GM19468 (cell line): Measurements from ENCODE around the gene TOR1A.
"Not testable (repeated sequence)": the region's sequence is repeated elsewhere in the genome, so short reads cannot be mapped to it uniquely, and the experiment has no call there.

Experiments used
- ATAC-seq: cut with Tn5 transposase; IDR thresholded peaks from one replicate; pipeline ENCODE4 v1.9.1; 2021; ENCODE audit warnings: mild to moderate bottlenecking, moderate library complexity, moderate number of reproducible peaks; ENCODE audit not compliant: unreplicated experiment; ENCODE audit errors: extremely low read depth

The TOR1A gene

DNA sequence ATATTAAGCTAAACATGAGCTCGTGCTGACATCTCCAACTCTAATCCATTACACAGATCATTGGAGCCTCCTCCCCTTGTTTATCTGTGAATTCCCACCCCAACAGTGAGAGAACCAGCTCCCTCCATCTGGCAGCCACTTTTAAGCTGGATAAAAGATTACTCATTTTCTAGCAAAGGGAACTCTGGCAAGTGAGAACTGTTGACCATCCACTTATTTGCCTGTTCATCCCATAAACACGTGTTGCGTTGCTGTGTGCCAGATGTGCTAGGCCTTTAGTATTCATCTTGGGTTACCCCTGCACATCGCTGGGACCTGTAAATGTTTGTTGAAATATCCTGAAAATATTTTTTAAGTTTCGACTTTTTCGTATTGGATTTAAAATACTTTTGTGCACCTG, 2.4 kb upstream of the TOR1A start:
- ATAC-seq: no peak

DNA sequence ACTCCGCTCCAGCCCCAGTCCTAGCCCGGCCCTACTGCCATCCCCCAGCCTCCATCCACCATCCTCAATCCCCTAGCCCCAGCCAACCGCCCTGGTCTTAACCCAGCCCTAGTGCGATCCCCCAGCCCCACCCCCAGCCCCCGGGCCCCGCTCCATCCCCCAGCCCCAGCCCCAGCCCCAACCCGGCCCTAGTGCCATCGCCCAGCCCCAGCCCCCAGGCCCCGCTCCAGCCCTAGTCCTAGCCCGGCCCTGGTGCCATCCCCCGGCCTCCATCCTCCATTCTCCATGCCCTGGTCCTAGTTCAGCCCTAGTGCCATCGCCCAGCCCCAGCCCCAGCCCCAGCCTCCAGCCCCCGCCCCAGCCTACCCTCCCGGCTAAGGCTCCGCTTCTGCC, 398 bp downstream of the TOR1A start:
- ATAC-seq: no peak

DNA sequence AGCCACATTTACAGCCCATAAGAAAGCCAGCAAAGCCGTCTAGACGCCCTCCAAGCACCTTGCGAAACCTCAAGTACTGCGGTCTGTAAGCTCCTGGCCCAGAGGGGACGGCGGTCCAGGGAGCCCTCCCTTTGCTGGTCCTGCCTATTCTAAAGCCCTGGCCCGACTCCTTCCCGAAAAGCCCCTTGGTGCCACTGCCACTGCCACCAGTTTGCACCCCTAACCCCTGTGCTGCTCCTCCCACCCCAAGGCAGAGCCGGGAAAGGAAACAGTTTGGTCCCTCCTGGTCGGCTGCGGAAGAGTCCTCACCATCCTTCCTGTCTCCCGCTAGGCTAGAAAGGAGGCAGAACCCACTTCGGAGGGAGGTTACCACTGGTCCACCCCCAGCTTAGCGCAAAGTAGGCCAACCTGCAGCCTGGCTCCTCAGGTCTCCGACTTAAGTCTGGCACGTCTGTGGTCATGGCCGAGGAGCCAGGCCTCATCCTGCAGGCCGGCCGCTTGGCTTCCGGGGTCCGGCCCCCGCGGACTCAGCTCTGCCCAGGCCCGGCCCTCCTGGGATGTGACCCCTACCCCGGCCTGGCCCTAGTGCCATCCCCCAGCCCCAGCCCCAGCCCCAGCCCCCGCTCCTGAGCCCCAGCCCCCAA, 916 bp downstream of the TOR1A start:
- no peak for ATAC-seq

DNA sequence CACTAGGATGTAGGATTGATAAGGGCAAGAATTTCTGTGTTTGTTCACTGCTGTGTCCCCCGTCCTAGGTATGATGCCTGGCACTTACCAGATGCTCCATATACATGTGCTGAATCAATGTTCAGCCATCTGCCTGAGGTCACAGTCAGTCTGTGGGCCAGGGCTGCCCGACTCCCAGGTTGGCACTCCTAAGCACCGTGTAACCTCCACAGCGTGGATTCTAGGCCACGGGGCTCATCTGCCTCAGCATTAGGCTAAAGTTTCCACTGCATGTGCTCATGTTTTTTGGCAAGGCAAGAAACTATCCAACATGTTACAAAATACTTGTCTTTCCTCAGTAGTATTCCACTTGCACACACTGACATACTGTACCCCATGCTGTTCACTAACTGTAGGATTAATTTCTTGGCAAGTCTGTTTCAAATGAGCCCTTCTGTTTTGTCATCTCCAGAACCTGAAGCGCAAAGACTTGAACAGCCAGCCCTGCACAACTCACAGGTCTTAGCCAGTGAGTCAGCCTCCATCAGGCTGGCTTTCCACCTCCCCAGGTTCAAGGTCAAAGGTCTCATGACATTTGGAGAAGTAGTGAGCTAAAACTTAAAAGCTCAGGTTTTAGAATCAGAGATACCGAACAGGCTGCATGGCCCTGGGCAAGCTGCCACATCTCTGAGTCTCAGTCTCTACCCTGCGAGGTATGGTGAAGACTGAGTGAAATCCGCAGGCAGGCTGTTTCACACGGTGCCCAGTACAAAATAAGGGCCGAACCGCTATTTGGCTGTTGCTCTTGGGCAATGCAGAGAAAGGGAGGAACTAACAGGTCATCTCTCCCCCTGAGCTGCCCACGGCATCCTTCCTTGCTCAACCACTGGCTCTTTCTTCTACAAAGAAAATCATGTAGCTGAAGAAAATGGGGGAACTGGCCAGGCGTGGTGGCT, 7.2 kb downstream of the TOR1A start:
- no peak for ATAC-seq

DNA sequence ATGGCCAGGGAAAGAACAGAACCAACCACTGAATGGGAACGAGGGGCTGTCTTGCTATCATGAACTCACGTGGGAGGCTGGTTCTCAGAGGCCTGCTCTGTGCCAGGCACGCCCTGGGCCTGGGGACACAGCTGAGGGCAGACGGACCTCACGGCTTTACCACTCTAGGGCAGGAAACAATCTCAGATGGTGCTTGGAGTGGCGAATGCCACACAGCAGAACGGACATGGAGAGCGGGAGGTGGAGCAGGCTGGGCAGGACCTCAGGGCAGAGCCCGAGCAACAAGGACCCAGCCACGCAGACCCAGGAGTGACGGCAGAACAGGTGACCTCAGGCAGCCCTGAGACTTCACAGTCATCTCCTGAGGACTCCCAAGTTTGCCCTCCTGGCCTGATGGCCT, 8.7 kb downstream of the TOR1A start:
- ATAC-seq: no peak

DNA sequence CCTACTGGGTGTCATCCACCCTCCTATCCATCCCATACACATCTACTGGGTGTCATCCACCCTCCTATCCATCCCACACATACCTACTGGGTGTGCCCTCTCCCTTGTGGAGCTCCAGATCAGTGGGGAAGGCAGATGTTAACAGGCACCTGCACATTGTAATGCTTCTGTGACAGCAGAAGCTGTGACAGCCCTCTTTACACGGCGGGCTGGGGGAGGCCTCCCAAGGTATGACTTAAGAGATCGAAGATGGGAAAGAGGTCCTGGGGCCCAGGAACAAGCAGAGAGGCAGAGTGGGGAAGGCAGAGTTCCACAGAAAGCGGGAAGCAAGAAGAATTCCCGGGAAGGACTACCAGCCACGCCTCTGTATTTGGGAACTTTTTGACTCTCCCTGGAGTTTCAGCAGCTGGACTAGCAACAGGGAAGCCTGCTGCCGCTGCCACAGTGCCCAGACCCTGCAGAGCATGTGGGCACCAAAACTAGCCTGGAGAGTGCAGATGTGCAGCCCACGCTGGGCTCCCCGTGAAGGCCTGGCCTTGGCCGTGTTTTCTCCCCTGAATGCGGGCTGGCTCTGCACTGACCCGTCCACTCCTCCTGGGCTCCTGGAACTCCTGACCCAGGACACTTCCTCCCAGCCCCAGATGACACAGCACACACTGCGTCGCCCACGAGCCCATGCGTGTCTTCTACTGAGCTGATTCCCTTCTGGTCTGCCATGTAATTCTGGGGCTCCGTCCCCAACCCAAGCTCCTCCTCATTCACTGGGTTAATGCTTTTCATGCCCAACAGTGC, 9.3 kb downstream of the TOR1A start:
- ATAC-seq: no peak

DNA sequence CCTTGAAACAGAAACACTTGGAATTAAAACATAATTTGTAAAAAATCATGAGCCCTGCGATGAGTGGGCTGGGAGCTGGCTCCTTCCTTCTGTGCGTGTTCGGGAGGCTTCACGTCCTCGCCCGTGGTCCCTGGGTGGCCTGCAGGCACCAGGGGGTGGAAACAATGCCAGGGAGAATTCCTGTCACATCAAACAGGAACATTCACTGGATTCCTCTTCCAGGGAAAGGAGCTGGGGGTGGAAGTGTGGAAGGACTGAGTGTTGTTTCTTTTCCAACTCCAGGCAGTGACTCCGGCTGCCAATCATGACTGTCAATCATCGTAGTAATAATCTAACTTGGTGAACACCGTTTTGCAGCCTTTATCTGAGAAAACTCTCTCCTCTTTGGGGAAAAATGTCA, 10.3 kb downstream of the TOR1A start:
- ATAC-seq: no peak

DNA sequence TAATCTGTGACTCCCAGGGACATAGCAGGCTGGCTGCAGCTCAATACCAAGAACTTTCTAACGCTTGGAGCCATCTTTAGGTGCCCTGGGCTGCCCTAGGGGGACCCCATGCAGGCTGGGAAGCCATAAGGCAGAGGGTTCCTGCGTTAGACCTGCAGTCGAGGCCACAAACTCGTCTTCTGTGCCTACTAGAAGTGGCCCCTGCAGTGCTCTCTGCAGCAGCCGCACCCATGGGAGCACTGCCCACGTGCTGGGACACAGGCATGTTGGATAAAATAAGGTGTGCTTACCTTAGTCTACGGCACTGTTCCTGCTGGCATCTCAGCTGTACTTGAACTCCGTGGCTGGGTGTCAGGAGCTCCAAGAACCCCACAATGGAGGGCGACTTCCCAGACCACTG, 11.6 kb downstream of the TOR1A start:
- no peak for ATAC-seq

DNA sequence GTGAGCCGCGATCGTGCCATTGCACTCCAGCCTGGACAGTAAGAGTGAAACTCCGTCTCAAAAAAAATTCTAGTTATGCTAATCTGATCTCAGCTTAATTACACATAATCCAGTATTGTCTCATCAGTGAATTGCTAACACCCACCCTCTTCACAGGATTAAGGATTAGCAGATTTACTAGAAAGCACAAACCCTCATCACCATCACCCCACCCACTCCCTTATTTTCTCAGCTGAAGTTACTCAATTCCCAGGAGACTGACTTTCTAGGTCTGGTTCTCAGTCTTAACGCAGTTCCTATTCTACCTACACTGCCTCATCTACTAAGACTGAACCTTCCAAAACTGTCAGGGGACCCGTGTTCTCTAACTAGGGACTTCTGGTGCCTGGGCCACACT, 12.0 kb downstream of the TOR1A start:
- no peak for ATAC-seq

DNA sequence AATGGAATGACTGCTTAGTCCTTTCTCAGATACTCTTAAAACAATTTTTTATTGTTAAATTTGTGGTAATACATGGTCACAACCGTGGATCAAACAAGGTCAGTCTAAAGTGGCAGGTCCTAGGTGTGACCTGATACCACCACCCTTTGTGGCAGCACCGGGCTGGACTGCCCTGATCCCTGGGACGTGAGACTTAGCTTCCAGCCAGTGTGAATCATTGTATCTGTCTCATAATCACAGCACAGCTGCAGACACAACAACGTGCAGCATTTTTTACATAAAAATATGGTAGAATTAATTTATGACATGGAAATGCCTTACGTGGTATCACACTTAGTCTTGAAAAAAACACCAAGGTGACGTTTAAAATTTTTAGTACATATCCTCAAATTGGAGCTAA, 13.1 kb downstream of the TOR1A start:
- no peak for ATAC-seq

DNA sequence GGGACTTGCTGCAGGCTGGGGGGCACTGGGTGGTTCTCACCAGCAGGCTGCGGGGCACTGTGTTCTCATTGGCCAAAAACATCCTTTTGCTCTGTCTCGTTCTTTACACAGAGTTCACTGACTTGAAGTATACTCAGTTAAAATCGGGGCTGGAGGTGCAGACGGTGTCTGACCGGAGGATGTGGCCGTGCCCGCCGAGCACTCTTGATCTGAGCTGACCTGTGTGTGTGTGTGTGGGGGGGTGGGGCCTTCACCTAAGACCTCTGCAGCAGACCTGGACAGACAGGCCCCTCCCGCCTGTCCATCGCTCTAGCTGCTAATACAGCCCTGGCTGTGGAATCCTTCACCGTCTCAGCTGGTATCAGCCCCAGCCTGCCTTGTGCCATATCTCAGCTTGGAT, 13.8 kb downstream of the TOR1A start:
- no peak for ATAC-seq

DNA sequence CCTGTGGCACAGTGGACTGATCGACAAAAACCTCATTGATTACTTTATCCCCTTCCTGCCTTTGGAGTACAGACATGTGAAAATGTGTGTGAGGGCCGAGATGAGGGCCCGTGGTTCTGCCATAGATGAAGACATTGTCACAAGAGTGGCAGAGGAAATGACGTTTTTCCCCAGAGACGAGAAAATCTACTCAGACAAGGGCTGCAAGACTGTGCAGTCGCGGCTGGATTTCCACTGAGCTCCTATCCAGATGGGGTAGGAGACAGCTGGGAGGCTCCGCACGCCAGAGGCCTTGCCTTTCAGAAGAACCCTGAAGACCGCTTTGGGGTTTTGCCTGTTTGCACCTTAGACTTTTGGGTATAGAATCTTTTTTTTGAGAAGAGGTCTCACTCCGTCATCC, 14.6 kb downstream of the TOR1A start:
- no peak for ATAC-seq

DNA sequence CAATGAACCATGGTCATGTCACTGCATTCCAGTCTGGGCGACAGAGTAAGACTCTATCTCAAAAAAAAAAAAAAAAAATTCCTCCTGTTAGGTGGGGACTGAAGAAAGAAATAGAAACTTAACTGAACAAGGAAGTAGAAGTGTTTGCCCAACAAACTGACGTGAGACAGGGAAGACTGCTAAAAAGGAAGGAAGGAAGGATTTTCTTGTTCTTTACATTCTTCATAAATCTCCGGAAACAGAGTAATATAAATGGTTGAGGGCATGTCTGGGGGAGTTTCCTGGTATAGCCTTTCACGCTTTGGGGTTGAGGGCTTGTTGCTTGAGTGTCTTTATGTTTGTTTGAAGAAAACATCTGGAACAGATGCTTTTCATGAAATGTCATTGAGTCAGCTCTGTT, 17.9 kb downstream of the TOR1A start:
- ATAC-seq: no peak

DNA sequence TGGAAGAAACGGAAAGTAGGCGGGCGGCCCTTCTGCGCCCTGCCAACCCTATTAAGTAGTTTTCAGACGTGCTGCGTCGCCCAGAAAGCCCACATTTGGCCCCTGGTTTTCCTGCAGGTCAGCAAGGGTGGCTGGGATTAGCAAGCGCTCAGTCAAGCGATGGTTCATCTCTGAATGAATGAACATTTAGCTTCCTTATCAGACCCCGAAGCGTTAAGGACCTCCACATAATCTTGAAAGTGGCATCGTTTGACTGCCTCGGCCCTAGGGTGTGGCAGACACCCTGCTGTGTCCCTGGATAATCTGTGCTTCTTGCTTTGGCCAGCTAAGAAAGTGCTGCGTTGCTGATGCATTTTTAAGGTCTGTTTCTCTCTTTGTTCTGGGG, 20.3 kb downstream of the TOR1A start:
- ATAC-seq: no peak

DNA sequence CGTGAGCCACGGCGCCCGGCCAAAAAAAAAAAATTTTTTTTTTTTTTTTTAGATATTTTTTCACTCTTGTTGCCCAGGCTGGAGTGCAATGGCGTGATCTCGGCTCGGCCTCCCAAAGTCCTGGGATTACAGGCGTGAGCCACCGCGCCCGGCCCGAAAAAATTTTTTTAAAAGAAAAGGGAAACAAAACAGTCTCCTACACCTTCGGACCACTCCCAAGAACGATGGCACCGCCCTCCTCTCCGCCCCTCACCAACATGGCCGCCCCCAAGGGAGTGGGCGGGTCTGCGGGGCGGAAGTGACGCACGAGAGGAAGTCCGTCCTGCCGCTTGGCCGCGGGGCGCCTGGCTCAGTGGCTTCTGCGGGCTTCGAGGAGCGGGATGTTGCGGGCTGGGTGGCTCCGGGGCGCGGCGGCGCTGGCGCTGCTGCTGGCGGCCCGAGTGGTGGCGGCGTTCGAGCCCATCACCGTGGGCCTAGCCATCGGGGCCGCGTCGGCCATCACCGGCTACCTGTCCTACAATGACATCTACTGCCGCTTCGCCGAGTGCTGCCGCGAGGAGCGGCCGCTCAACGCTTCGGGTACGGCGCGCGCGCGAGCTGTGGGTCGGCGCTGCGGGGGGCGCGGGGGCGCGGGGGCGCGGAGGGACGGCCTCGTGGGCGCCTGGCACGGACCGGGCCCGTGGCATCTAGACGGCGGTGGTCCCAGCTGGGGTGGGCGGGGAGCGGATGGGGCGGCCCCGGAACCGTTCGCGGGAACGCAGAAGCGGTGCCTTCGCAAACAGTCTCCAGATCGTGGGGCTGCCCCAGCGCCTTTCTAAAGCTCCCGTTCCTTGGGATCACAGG, 20.9 kb downstream of the TOR1A start, which contains the start of gene TOR1B:
TSS of gene TOR1B (plus strand) at position 352 of the 843 bp plus-strand sequence. CDS start at position 381, 29 bp downstream.
- no peak for ATAC-seq

DNA sequence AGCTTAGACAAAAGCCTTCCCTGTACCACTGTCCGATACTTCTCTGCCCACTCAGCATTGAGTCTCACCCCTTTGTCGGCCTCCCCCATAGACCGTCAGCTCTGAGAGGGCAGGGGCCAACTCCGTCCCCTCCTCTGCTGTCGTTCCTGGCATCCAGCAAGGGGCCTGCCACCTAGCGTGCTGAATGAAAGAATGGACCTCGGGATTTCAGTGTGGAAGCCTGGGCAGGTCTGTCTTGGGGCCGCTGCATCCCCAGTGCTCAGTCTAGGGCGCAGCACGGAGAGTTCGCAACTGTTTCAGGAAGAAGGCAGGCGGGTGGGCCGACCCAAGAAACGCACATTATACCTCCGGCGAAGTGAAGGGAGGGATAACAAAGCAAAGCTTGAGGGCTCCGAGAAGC, 22.4 kb downstream of the TOR1A start:
- no peak for ATAC-seq

DNA sequence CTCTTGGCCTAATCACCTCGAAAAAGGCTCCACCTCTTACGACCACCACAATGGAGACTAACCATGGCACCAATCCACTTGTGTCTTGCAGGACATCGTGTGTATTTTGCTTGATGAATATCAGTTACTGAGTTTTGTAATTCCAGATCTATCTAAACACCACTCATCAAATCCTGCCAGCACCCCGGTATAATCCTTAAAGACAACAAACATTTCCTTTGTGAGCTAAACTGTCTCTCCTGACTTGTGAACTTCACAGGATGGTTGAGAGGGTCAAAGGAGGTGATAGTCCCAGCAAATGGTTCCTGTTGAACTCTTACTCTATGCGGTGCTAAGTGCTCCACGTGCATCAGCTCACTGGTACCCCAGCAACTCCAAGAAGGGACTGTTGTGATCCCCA, 25.0 kb downstream of the TOR1A start:
- ATAC-seq: no peak

DNA sequence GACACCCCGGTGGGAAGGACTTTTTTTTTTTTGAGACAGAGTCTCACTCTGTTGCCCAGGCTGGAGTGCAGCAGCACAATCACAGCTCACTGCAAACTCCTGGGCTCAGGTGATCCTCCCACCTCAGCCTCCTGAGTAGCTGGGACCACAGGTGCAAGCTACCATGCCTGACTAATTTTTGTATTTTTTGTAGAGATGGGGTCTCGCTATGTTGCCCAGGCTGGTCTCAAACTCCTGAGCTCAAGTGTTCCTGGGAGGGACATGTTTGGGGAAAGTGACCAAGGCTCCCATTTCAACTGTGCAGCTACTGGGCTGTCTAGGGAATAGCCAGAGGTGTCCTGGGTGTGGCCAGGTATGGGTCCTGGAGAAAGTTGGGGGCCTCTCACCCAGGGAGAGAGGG, 27.9 kb downstream of the TOR1A start:
- not testable (repeated sequence) for ATAC-seq

DNA sequence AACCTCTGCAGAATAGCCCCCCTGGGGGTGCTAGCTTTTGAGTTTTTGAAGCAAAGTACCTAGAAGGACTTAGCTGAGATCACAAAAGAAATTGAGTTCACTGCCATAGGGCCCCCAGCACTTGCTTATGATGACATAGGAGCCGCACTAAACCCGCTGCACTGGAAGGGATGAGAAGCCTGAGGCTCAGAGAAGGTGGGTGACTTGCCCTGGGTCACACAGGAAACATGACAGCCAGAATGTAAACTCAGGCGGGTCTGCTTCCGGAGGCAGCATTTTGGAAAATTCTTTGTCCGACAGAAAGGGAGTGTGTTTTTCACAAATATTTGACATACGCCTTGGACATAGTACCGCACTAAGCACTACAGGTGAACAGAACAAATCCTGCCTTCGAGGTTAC, 29.4 kb downstream of the TOR1A start:
- ATAC-seq: no peak

DNA sequence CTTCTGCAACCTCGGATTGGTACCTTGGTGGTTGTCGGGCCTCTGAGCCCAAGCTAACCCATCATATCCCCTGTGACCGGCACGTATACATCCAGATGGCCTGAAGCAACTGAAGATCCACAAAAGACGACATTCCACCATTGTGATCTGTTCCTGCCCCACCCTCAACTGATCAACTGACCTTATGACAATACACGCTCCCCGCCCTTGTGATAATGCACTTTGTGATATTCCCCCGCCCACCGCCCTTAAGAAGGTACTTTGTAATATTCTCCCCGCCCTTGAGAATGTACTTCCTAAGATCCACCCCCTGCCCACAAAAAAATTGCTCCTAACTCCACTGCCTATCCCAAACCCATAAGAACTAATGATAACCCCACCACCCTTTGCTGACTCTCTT, 37.5 kb downstream of the TOR1A start:
- ATAC-seq: no peak
